HEK293T (cell line): Measurements from ENCODE around the gene LRRK1.

ENCODE experiments used
- CTCF ChIA-PET: fragments of 350-600 bp; formaldehyde crosslinking; extraction: SDS; loops from one replicate; lab custom pipeline; 2021; ENCODE audit warnings: antibody characterized with exemption, inconsistent platforms; lab: Yijun Ruan, JAX
- POLR2A ChIA-PET: fragments of 350-600 bp; formaldehyde crosslinking; extraction: SDS; loops from one replicate; lab custom pipeline; 2020; ENCODE audit warnings: antibody characterized with exemption, inconsistent platforms; lab: Yijun Ruan, JAX
- DNase-seq: peaks from one replicate; pipeline ENCODE4 v3.0.0; 2012; ENCODE audit warnings: mixed read lengths; ENCODE audit errors: extremely low spot score
- ARNT ChIP-seq: fragments of 450-650 bp; IDR thresholded peaks from 2 replicates; pipeline ENCODE4 v1.6.1; 2017; ENCODE audit warnings: mild to moderate bottlenecking
- BHLHE40 ChIP-seq: fragments of 450-650 bp; IDR thresholded peaks from 2 replicates; pipeline ENCODE4 v1.6.1; 2016; ENCODE audit warnings: mild to moderate bottlenecking, moderate library complexity, borderline replicate concordance
- CTBP1 ChIP-seq: fragments of 450-650 bp; IDR thresholded peaks from 2 replicates; pipeline ENCODE4 v1.6.1; 2016; ENCODE audit warnings: borderline replicate concordance
- ELF4 ChIP-seq: fragments of 450-650 bp; IDR thresholded peaks from 2 replicates; pipeline ENCODE4 v1.6.1; 2017; ENCODE audit warnings: antibody characterized with exemption
- FOXA1 ChIP-seq: fragments of 450-650 bp; IDR thresholded peaks from 2 replicates; pipeline ENCODE4 v1.6.1; 2016; ENCODE audit warnings: mild to moderate bottlenecking
- FOXK2 ChIP-seq: fragments of 450-650 bp; IDR thresholded peaks from 2 replicates; pipeline ENCODE4 v1.6.1; 2016; ENCODE audit warnings: mild to moderate bottlenecking
- FOXM1 ChIP-seq: fragments of 450-650 bp; IDR thresholded peaks from 2 replicates; pipeline ENCODE4 v1.6.1; 2017; ENCODE audit warnings: mild to moderate bottlenecking, borderline replicate concordance
- HDGF ChIP-seq: fragments of 450-650 bp; IDR thresholded peaks from 2 replicates; pipeline ENCODE4 v1.6.1; 2017; ENCODE audit warnings: antibody characterized with exemption, borderline replicate concordance
- L3MBTL2 ChIP-seq: fragments of 450-650 bp; conservative IDR thresholded peaks from 2 replicates; pipeline ENCODE4 v1.6.1; 2016; ENCODE audit warnings: mild to moderate bottlenecking
- LEF1 ChIP-seq: fragments of 450-650 bp; IDR thresholded peaks from 2 replicates; pipeline ENCODE4 v1.6.1; 2017; ENCODE audit warnings: mild to moderate bottlenecking, borderline replicate concordance
- NFRKB ChIP-seq: fragments of 450-650 bp; IDR thresholded peaks from 2 replicates; pipeline ENCODE4 v1.6.1; 2016; ENCODE audit warnings: mild to moderate bottlenecking, moderate library complexity
- SP1 ChIP-seq: fragments of 450-650 bp; IDR thresholded peaks from 2 replicates; pipeline ENCODE4 v1.6.1; 2017
- SUZ12 ChIP-seq: fragments of 450-650 bp; IDR thresholded peaks from 2 replicates; pipeline ENCODE4 v1.6.1; 2016; ENCODE audit warnings: mild to moderate bottlenecking
- TARDBP ChIP-seq: fragments of 450-650 bp; IDR thresholded peaks from 2 replicates; pipeline ENCODE4 v1.6.1; 2016
- ZNF384 ChIP-seq: fragments of 450-650 bp; IDR thresholded peaks from 2 replicates; pipeline ENCODE4 v1.6.1; 2016
- TF ChIP-seq, protein P1 (sequence below): fragments of 450-650 bp; IDR thresholded peaks from 2 replicates; pipeline ENCODE4 v1.6.1; 2016

LRRK1 gene

GRCh38 chr15:100900136-100900794 lies 18.9 kb upstream of the LRRK1 start:
- POLR2A ChIA-PET = no interaction called here
- CTCF ChIA-PET = no interaction called here
- no peak for DNase-seq
- TF ChIP-seq SP1 = no peak
- TF ChIP-seq L3MBTL2 = no peak
- TF ChIP-seq FOXM1 = no peak
- no peak for TF ChIP-seq FOXK2
- TF ChIP-seq LEF1 = no peak
- TF ChIP-seq FOXA1 = no peak
- no peak for TF ChIP-seq ARNT
- TF ChIP-seq NFRKB = no peak
- no peak for TF ChIP-seq TARDBP
- TF ChIP-seq ZNF384 = no peak
- no peak for TF ChIP-seq ELF4
- TF ChIP-seq HDGF = no peak
- no peak for TF ChIP-seq SUZ12
- TF ChIP-seq CTBP1 = no peak
- TF ChIP-seq BHLHE40 = no peak
- TF ChIP-seq, protein P1, sequence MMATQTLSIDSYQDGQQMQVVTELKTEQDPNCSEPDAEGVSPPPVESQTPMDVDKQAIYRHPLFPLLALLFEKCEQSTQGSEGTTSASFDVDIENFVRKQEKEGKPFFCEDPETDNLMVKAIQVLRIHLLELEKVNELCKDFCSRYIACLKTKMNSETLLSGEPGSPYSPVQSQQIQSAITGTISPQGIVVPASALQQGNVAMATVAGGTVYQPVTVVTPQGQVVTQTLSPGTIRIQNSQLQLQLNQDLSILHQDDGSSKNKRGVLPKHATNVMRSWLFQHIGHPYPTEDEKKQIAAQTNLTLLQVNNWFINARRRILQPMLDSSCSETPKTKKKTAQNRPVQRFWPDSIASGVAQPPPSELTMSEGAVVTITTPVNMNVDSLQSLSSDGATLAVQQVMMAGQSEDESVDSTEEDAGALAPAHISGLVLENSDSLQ = no peak

- ChIA-PET CTCF (no interaction called here), POLR2A (no interaction called here)
- no peak for TF ChIP-seq FOXA1
- TF ChIP-seq TARDBP = no peak
- TF ChIP-seq LEF1 = no peak
- TF ChIP-seq FOXK2 = no peak
- no peak for TF ChIP-seq ZNF384
- TF ChIP-seq FOXM1 = no peak
- TF ChIP-seq ARNT = no peak
- no peak for TF ChIP-seq SP1
- no peak for TF ChIP-seq ELF4
- TF ChIP-seq CTBP1 = no peak
- no peak for TF ChIP-seq L3MBTL2
- TF ChIP-seq, protein P1 = no peak
- no peak for TF ChIP-seq BHLHE40
- no peak for TF ChIP-seq SUZ12
- DNase-seq = no peak
Measured at GRCh38 chr15:100900795-100901169, 18.4 kb upstream of the LRRK1 start.

DNA sequence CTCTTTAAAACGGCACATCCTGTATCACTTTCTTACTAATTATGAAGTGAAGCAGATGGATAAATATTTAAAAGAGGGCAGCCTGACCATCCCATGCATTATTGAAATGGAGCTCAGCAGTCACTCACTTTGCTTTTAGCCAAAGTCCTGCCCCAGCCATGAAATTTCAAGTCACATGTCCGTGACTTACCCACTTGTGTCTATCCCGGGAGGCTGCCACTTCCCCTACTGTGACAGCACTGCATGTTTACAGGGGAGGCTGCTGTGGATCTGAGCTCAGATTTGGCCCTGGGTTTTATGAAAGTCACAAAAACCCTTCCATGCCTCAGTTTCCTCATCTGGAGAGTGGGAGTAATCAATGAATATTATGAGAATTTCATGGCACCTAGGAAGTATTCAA lies 17.9 kb upstream of the LRRK1 start:
- CTCF ChIA-PET = no interaction called here
- no peak for DNase-seq
- TF ChIP-seq, protein P1 = no peak
- no peak for TF ChIP-seq TARDBP
- no peak for TF ChIP-seq LEF1
- no peak for TF ChIP-seq ARNT
- no peak for TF ChIP-seq ZNF384
- no peak for TF ChIP-seq CTBP1
- no peak for TF ChIP-seq L3MBTL2
- TF ChIP-seq HDGF = no peak
- no peak for TF ChIP-seq FOXK2
- no peak for TF ChIP-seq SP1
- TF ChIP-seq SUZ12 = no peak
- TF ChIP-seq BHLHE40 = no peak
- TF ChIP-seq NFRKB = no peak
- POLR2A ChIA-PET = no interaction called here

DNA sequence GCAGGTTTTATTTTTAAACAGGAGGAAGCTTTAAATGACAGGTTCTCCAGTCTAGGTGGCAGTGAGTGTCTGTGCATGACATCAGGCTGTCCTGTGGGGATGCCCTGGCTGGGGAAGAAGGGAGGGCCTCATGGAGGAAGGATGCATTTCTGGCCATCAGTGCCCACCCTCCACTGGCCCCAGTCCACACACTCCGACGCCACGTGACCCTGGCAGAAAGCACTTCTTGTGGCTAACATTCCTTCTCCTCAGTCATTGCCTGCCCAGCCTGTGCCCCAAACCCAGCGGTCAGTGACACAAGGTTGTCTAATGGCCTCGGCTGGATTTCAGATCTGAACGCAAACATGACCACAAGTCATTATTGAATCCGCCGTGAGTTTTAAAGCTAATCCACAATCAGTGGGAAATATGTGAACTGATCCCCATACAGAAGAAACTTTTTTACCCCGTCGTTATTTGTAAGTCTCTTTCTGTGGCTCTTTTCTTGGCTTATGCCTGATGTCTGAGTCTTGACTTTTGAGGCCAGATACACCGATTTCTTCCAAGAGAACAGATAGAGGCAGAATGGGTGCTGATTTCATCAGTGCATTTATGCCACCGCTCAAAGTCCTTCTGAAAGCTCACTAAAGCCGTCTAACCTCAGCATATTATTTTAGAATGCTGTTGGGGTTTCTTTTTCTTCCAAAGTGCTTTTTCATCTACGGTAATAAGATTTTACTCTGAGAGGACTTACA lies 17.3 kb upstream of the LRRK1 start:
- no peak for TF ChIP-seq ARNT
- TF ChIP-seq FOXM1 = no peak
- no peak for TF ChIP-seq BHLHE40
- no peak for TF ChIP-seq CTBP1
- no peak for TF ChIP-seq TARDBP
- TF ChIP-seq FOXA1 = no peak
- TF ChIP-seq, protein P1 = no peak
- TF ChIP-seq FOXK2 = no peak
- no peak for TF ChIP-seq NFRKB
- no peak for TF ChIP-seq L3MBTL2
- TF ChIP-seq HDGF = no peak
- TF ChIP-seq ZNF384 = no peak
- no peak for TF ChIP-seq SP1
- no peak for TF ChIP-seq SUZ12
- TF ChIP-seq ELF4 = no peak
- no peak for TF ChIP-seq LEF1
- DNase-seq = no peak
- ChIA-PET POLR2A (no interaction called here), CTCF (no interaction called here)

DNA sequence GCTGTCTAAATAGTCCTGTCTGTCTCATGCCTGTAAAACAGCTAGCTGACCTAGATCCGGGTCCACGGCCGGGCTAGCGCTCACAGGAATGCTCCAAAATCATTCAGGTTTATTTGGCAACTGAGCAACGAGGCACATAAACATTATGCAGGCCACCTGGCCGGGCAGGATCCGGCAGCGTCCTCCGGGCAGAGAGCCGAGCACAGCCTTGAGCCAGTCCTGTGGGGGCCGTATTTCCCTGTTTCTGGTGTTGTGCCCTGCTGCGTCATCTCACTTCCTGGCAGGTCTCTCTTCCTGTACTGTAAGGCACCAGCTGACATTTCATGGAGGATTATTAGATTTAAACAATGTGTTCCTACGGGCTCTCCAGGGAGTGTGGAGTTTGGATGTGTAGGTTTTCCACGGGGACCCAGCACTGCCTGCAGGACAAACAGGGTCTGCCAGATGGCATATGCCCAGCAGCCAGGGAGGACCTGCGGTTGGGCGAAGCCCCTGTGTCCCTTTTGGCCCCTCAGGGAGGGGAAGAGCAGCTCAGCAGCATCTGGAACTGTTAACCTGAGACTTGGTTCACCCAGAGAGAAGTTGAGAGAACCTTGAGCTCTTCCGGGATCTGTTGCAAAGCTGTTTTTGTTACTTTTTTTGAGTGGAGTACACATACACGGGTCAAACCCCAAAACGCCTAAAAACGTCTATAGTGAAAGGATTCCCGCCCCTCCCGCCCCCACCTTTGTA lies 16.6 kb upstream of the LRRK1 start:
- no peak for TF ChIP-seq FOXM1
- TF ChIP-seq BHLHE40 = no peak
- no peak for TF ChIP-seq CTBP1
- no peak for TF ChIP-seq ARNT
- TF ChIP-seq, protein P1 = no peak
- TF ChIP-seq LEF1 = no peak
- no peak for DNase-seq
- CTCF ChIA-PET = no interaction called here
- POLR2A ChIA-PET = no interaction called here
